ENCODE results near the gene ADCY2. TPM values are rescaled to one million over a fixed set of nuclear protein-coding genes. Genes with fewer than 3 reads are reported as not detected.
A peak's percentile ranks its signal among the peaks of the same experiment; 100 is the strongest.

Gene ADCY2
- total RNA-seq, 1 experiment from 2014 or later, result 31.3 TPM

DNA sequence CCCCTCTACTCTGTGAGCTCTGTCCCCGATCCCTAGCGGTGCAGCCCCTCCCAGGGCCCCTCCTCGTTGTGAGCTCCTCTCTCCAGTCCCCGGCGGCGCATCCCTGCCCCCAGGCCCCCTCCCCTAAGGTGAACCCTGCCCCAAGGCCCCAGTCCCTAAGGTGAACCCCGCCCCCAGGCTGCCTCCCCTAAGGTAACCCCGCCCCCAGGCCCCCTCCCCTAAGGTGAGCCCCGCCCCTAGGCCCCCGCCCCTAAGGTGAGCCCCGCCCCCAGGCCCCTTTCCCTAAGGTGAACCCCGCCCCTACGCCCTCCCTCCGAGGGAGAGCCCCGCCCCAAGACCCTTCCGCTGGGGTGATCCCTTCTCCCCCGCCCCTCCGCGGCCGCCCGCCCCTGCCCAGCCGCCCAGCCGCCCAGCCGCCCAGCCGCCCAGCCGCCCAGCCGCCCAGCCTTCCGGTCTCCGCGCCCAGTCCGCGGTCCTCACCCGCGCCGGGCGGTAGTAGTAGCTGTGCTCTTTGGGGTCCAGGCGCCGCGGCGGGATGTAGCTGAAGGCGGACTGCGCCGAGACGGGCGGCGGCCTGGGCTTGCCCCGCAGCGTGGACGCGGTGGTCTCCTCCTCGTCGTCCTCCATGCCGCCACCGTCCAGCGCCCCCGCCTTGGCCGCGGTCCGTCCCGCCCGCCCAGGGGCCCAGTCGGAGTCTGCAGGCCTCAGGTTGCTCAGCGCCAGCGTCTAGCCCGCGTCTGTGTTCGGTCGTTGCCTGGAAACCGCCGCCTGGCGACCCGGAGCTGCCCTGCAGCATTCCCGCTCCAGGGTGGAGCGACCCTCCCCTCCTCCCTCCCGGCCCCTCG lies 454.7 kb downstream of the ADCY2 start, which contains the start of gene CFAP90:
Gene CFAP90 (minus strand): TSS at position 739 of the 845 bp plus-strand sequence. CDS start 112 bp downstream, at position 627.
- H2AK5ac ChIP-seq (ENCODE audit: insufficient read length, low read length), result no peak within 1 kb of the TSS
- DNase-seq, result peak; percentile 94
- peaks cover 13% of the 10 kb centered on the region for H3K23me2 ChIP-seq (ENCODE audit: insufficient read length, low read depth, low read length, poor library complexity, severe bottlenecking)
- H2BK120ac ChIP-seq (ENCODE audit: low read depth, low read length, poor library complexity, severe bottlenecking), result no peak within 1 kb of the TSS
- no peak within 1 kb of the TSS for H2BK20ac ChIP-seq (ENCODE audit: low read depth, low read length, poor library complexity, severe bottlenecking)
- H3K9me3 Mint-ChIP-seq, result peaks cover 2 to 7% of the 10 kb centered on the region in 2 experiments; a peak in 3 of 5 replicates
- H3K27me3 ChIP-seq (ENCODE audit: insufficient read depth, low read length), result peaks cover 4% of the 10 kb centered on the region; the same call in 1 of the 2 replicates
- H3K18ac ChIP-seq (ENCODE audit: insufficient read length, low read depth, low read length), result peak within 1 kb of the TSS; percentile 84
- H3K27me3 Mint-ChIP-seq (ENCODE audit: low read depth), result peaks cover 35% of the 10 kb centered on the region
- no peak within 1 kb of the TSS for H3K27ac ChIP-seq (ENCODE audit: insufficient read length, low read depth, low read length)
- no peak within 1 kb of the TSS for H3K23ac ChIP-seq (ENCODE audit: insufficient read length, low read depth, low read length)
- H2BK5ac ChIP-seq (ENCODE audit: insufficient read length, low read length), result no peak within 1 kb of the TSS
- peak within 1 kb of the TSS in 2 of 3 experiments; percentile 64 to 77; a peak in 1 of 7 replicates for H3K27ac Mint-ChIP-seq
- no peak within 1 kb of the TSS for H4K91ac ChIP-seq (ENCODE audit: insufficient read length, low read depth, low read length)
- H3K9me3 ChIP-seq (ENCODE audit: control insufficient read depth, low read depth, low read length), result no peaks in the 10 kb centered on the region
- no peak within 1 kb of the TSS for H2BK12ac ChIP-seq (ENCODE audit: insufficient read length, low read depth, low read length)
- H3K56ac ChIP-seq (ENCODE audit: insufficient read length, low read depth, low read length), result no peak within 1 kb of the TSS
- H3K4me2 ChIP-seq (ENCODE audit: insufficient read depth, insufficient read length, low read length), result peak within 1 kb of the TSS; percentile 70
- H2BK15ac ChIP-seq (ENCODE audit: low read depth, low read length), result no peak within 1 kb of the TSS
- peaks cover 10 to 12% of the 10 kb centered on the region in 2 experiments for H3K4me1 Mint-ChIP-seq
- peaks cover 0 to 15% (median 4%) of the 10 kb centered on the region in 3 experiments; a peak in 3 of 7 replicates for H3K36me3 Mint-ChIP-seq (ENCODE audit: insufficient read depth in 1 of 3, low read depth in 3 of 3)
- no peaks in the 10 kb centered on the region for H4K20me1 ChIP-seq (ENCODE audit: control insufficient read depth, insufficient read depth, insufficient read length)
- H2AFZ ChIP-seq (ENCODE audit: low read length), result no peak within 1 kb of the TSS
- H3K79me1 ChIP-seq (ENCODE audit: insufficient read depth, low read depth, low read length, poor library complexity, severe bottlenecking), result no peaks in the 10 kb centered on the region
- H3T11ph ChIP-seq (ENCODE audit: low read length), result no peak within 1 kb of the TSS
- peak within 1 kb of the TSS; percentile 81 to 95 for H3K4me3 Mint-ChIP-seq
- H3K4me1 ChIP-seq (ENCODE audit: insufficient read depth, low read length), result no peaks in the 10 kb centered on the region
- H4K5ac ChIP-seq (ENCODE audit: insufficient read length, low read depth, low read length), result no peak within 1 kb of the TSS
- TF ChIP-seq, protein P1, sequence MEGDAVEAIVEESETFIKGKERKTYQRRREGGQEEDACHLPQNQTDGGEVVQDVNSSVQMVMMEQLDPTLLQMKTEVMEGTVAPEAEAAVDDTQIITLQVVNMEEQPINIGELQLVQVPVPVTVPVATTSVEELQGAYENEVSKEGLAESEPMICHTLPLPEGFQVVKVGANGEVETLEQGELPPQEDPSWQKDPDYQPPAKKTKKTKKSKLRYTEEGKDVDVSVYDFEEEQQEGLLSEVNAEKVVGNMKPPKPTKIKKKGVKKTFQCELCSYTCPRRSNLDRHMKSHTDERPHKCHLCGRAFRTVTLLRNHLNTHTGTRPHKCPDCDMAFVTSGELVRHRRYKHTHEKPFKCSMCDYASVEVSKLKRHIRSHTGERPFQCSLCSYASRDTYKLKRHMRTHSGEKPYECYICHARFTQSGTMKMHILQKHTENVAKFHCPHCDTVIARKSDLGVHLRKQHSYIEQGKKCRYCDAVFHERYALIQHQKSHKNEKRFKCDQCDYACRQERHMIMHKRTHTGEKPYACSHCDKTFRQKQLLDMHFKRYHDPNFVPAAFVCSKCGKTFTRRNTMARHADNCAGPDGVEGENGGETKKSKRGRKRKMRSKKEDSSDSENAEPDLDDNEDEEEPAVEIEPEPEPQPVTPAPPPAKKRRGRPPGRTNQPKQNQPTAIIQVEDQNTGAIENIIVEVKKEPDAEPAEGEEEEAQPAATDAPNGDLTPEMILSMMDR (conservative IDR thresholded peaks at IDR 0.05), result peak; percentile 74
- H3K79me2 ChIP-seq (ENCODE audit: insufficient read depth, low read length), result no peaks in the 10 kb centered on the region
- WGBS (ENCODE audit: extremely low coverage, insufficient read length, low lambda C conversion rate), result no CpG with 5 or more reads among the region's 76 CpGs
- no peak within 1 kb of the TSS for H3K9ac ChIP-seq (ENCODE audit: extremely low read depth, insufficient read length, low read length)
- H3K4ac ChIP-seq (ENCODE audit: low read depth, low read length), result no peak within 1 kb of the TSS
- H3K14ac ChIP-seq (ENCODE audit: insufficient read depth, low read length), result peak within 1 kb of the TSS; percentile 78; the same call in 1 of the 2 replicates
- no peak within 1 kb of the TSS for H4K8ac ChIP-seq (replicated peaks; ENCODE audit: insufficient read length, low read depth, low read length)

All from H9 (cell line).